ENCODE results near the gene SYNGAP1. TPM values are rescaled to one million over a fixed set of nuclear protein-coding genes. Genes with fewer than 3 reads are reported as not detected.
"Not testable (repeated sequence)": the region's sequence is repeated elsewhere in the genome, so short reads cannot be mapped to it uniquely, and the experiment has no call there.

SYNGAP1 gene
- total RNA-seq, 1 experiment from 2014 or later, result 5.2 TPM

- DNase-seq (ENCODE audit: low spot score), result no peak
Observed at GRCh38 chr6:33467091-33467490, 47.2 kb downstream of the SYNGAP1 start.

- DNase-seq (ENCODE audit: low spot score), result no peak
Observed at GRCh38 chr6:33469661-33470060, 49.8 kb downstream of the SYNGAP1 start.

- DNase-seq (ENCODE audit: low spot score), result no peak
Observed at GRCh38 chr6:33477864-33478263, 58.0 kb downstream of the SYNGAP1 start.

- peak; percentile 12 for DNase-seq (ENCODE audit: low spot score)
Observed at GRCh38 chr6:33481192-33481591, 61.3 kb downstream of the SYNGAP1 start.

- not testable (repeated sequence) for DNase-seq (ENCODE audit: low spot score)
Observed at GRCh38 chr6:33482620-33483019, 62.8 kb downstream of the SYNGAP1 start.

DNA sequence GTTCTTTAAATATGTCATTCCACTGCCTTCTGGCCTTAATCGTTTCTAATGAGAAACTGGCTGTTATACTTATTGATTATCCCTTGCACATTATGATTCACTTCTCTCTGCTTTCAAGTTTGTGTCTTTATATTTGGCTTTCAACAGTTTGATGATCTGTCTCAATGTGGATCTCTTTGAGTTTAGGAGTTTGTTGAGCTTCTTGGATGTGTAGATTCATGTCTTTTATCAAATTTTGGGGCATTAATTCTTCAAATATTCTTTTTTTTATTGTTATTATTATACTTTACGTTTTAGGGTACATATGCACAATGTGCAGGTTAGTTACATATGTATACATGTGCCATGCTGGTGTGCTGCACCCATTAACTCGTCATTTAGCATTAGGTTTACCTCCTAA, 63.8 kb downstream of the SYNGAP1 start:
- no peak for DNase-seq (ENCODE audit: low spot score)

GRCh38 chr6:33484673-33485262, 64.9 kb downstream of the SYNGAP1 start:
- DNase-seq (ENCODE audit: low spot score), result not testable (repeated sequence)

DNA sequence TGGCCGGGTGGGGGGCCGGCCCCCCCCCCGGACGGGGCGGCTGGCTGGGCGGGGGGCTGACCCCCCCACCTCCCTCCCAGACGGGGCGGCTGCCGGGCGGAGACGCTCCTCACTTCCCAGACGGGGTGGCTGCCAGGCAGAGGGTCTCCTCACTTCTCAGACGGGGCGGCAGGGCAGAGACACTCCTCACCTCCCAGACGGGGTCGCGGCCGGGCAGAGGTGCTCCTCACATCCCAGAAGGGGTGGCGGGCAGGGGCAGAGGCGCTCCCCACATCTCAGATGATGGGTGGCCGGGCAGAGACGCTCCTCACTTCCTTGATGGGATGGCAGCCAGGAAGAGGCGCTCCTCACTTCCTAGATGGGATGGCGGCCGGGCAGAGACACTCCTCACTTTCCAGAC, 65.8 kb downstream of the SYNGAP1 start:
- not testable (repeated sequence) for DNase-seq (ENCODE audit: low spot score)

GRCh38 chr6:33488339-33488738, 68.5 kb downstream of the SYNGAP1 start:
- no peak for DNase-seq (ENCODE audit: low spot score)

DNA sequence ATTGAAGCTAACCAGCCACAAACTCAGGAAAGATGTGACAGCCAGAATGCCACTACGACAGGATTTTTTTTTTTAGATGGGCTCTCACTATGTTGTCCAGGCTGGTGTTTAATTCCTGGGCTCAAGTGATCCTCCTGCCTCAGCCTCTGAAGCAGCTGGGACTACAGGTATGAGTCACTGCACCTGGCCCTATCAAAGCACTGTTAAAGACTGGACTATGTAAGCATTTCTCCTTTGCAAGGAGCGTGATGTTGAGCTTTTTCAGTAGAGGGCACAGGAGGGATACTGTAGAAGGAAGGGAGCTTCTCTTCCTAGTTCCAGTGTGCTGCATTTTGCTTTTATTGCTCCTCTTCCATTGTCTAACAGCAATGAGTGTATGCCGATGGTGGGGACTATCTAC, 70.3 kb downstream of the SYNGAP1 start:
- DNase-seq (ENCODE audit: low spot score), result peak; percentile 34

DNA sequence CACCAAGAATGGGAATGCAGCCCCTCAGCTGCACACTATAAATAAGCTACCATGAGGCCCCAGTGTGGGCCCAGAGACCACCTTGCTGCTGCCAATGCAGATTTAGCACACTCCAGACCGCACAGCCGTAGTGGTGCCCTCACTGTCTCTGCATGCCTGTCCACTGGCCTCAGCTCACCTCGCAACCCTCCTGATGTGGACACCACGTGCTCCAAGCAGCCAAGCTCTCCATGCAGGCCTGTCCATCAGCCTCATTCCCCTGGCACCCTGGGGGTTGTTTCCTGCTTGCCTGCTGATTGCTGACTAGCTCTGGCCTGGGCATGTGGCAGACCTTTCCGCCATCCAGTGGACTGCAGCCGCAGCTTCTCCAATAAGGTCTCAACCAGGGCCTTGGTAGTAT, 70.8 kb downstream of the SYNGAP1 start:
- DNase-seq (ENCODE audit: low spot score), result no peak

GRCh38 chr6:33492093-33492492, 72.2 kb downstream of the SYNGAP1 start:
- DNase-seq (ENCODE audit: low spot score), result no peak

DNA sequence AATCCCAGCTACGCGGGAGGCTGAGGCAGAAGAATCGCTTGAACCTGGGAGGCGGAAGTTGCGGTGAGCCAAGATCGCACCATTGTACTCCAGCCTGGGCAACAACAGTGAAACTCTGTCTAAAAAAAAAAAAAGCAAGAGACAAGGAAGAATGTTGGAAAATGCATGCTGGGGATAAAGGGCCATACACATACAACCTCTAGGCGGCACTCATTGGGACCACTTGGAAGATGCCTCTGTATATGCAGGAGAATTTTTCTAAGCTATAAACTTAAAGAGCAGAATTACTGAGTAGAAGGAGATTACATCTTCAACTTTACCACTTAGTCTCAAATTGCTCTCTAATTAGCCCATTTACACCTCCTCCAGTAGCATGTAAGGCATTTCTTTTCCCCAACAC, 77.3 kb downstream of the SYNGAP1 start:
- no peak for DNase-seq (ENCODE audit: low spot score)

DNA sequence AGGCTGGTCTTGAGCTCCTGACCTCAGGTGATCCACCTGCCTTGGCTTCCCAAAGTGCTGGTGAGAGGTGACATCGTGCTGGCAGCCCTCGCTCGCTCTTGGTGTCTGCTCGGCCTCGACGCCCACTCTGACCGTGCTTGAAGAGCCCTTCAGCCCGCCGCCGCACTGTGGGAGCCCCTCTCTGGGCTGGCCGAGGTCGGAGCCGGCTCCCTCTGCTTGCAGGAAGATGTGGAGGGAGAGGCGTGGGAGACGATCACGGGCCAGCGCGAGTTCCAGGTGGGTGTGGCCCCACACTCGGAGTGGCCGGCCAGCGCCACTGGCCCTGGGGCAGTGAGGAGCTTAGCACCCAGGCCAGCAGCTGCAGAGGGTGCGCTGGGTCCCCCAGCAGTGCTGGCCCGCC, 82.6 kb downstream of the SYNGAP1 start:
- DNase-seq (ENCODE audit: low spot score), result no peak

DNA sequence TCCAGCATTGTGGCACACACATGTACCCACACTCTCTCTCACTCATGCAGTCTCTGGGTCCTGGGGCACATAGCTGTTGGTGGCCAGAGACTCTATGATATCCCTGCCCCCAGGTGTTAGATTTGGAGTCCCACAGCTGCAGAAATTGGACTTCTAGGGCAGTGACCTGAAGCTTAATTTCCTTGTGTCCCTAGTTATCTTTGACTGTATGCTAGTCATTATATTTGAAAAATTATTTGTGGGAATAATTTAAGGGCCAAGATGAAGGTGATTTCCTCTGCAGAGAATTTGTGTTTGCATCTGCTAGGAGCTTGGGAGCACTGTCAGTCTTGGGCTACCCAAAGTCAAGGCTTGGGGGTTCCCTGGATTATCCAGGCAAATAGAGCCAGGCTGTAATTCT, 84.6 kb downstream of the SYNGAP1 start:
- DNase-seq (ENCODE audit: low spot score), result no peak

Small RNA genes within 50 kb of the gene (small RNA-seq; reads per million reads assigned to genes)
- not detected for gene RPL35AP4
- not detected for gene ZBTB9

Other genes with a start within 250 kb of the SYNGAP1 start
- gene COL11A2, start 227.6 kb upstream of the SYNGAP1 start, total RNA-seq (2014; rRNA removed; shearing (Covaris generic)), result 0.31 and 0.47 TPM in 2 replicates
- gene RXRB, start 219.4 kb upstream of the SYNGAP1 start, total RNA-seq (2014; rRNA removed; shearing (Covaris generic)), result 28.1 and 32.9 TPM in 2 replicates
- gene SLC39A7, start 219.2 kb upstream of the SYNGAP1 start, total RNA-seq (2014; rRNA removed; shearing (Covaris generic)), result 131 and 147 TPM in 2 replicates
- gene HSD17B8, start 215.4 kb upstream of the SYNGAP1 start, total RNA-seq (2014; rRNA removed; shearing (Covaris generic)), result 28.0 and 35.8 TPM in 2 replicates
- 36.1 and 37.2 TPM in 2 replicates for gene RING1, start 211.6 kb upstream of the SYNGAP1 start, total RNA-seq (2014; rRNA removed; shearing (Covaris generic))
- gene VPS52, start 148.2 kb upstream of the SYNGAP1 start, total RNA-seq (2014; rRNA removed; shearing (Covaris generic)), result 39.4 and 48.5 TPM in 2 replicates
- 3,486 and 3,632 TPM in 2 replicates for gene RPS18, start 148.0 kb upstream of the SYNGAP1 start, total RNA-seq (2014; rRNA removed; shearing (Covaris generic))
- 10.6 and 14.1 TPM in 2 replicates for gene B3GALT4, start 142.9 kb upstream of the SYNGAP1 start, total RNA-seq (2014; rRNA removed; shearing (Covaris generic))
- gene WDR46, start 130.8 kb upstream of the SYNGAP1 start, total RNA-seq (2014; rRNA removed; shearing (Covaris generic)), result 79.0 and 92.2 TPM in 2 replicates
- gene PFDN6, start 130.5 kb upstream of the SYNGAP1 start, total RNA-seq (2014; rRNA removed; shearing (Covaris generic)), result 86.8 and 90.7 TPM in 2 replicates
- 38.2 and 42.6 TPM in 2 replicates for gene RGL2, start 121.1 kb upstream of the SYNGAP1 start, total RNA-seq (2014; rRNA removed; shearing (Covaris generic))
- 163 and 194 TPM in 2 replicates for gene TAPBP, start 106.0 kb upstream of the SYNGAP1 start, total RNA-seq (2014; rRNA removed; shearing (Covaris generic))
- 22.8 and 25.3 TPM in 2 replicates for gene ZBTB22, start 102.3 kb upstream of the SYNGAP1 start, total RNA-seq (2014; rRNA removed; shearing (Covaris generic))
- 45.8 and 83.5 TPM in 2 replicates for gene DAXX, start 97.1 kb upstream of the SYNGAP1 start, total RNA-seq (2014; rRNA removed; shearing (Covaris generic))
- 64.8 and 67.5 TPM in 2 replicates for gene KIFC1, start 28.2 kb upstream of the SYNGAP1 start, total RNA-seq (2014; rRNA removed; shearing (Covaris generic))
- 30.8 and 35.5 TPM in 2 replicates for gene PHF1, start 9.1 kb upstream of the SYNGAP1 start, total RNA-seq (2014; rRNA removed; shearing (Covaris generic))
- gene CUTA, start 2.0 kb upstream of the SYNGAP1 start, total RNA-seq (2014; rRNA removed; shearing (Covaris generic)), result 300 and 321 TPM in 2 replicates
- 4.7 and 11.2 TPM in 2 replicates for gene ZBTB9, start 34.5 kb downstream of the SYNGAP1 start, total RNA-seq (2014; rRNA removed; shearing (Covaris generic))
- gene BAK1, start 160.2 kb downstream of the SYNGAP1 start, total RNA-seq (2014; rRNA removed; shearing (Covaris generic)), result 19.7 and 27.8 TPM in 2 replicates
- gene ITPR3, start 201.3 kb downstream of the SYNGAP1 start, total RNA-seq (2014; rRNA removed; shearing (Covaris generic)), result 92.2 and 110 TPM in 2 replicates

All from HT-29 (cell line).